Lung (tissue), 12 donors: ENCODE measurements around the gene BTG4. TPM values are rescaled to one million over a fixed set of nuclear protein-coding genes. Genes with fewer than 3 reads are reported as not detected.

Source experiments
- ATAC-seq: fragments of 200-7000 bp; cut with Tn5 transposase; one replicate; pipeline ENCODE4 v1.9.1; 2020; ENCODE audit warnings: moderate number of reproducible peaks; ENCODE audit not compliant: insufficient read depth, low FRiP score
- DNase-seq, 3 donors: peaks; one replicate each; pipeline ENCODE4 v3.0.0-alpha.2; 2013 to 2017
- H3K27ac ChIP-seq, 2 donors: one replicate each; pipeline ENCODE4 v1.5.1; 2013; ENCODE audit warnings: mild to moderate bottlenecking in 2 of 2, moderate library complexity in 2 of 2, control low read depth in 1 of 2, inconsistent platforms in 1 of 2, low read depth in 1 of 2, low read length in 1 of 2
- H3K27me3 ChIP-seq, 3 donors: one replicate each; pipeline ENCODE4 v1.5.1; 2013; ENCODE audit warnings: low read length in 2 of 3; ENCODE audit not compliant: control insufficient read depth in 3 of 3, insufficient read depth in 3 of 3
- H3K36me3 ChIP-seq, 4 donors: one replicate each; pipeline ENCODE4 v1.5.1; 2013; ENCODE audit warnings: low read length in 4 of 4, mild to moderate bottlenecking in 1 of 4, moderate library complexity in 1 of 4; ENCODE audit not compliant: control insufficient read depth in 4 of 4, insufficient read depth in 4 of 4
- H3K4me1 ChIP-seq, 5 donors: one replicate each; pipeline ENCODE4 v1.5.1; 2013; ENCODE audit warnings: low read length in 5 of 5, mild to moderate bottlenecking in 2 of 5, moderate library complexity in 1 of 5; ENCODE audit not compliant: control insufficient read depth in 5 of 5, insufficient read depth in 5 of 5
- H3K4me3 ChIP-seq: one replicate; pipeline ENCODE4 v1.5.1; 2013; ENCODE audit warnings: mild to moderate bottlenecking, control low read depth, moderate library complexity
- H3K9ac ChIP-seq, 2 donors: one replicate each; pipeline ENCODE4 v1.5.1; 2013; ENCODE audit warnings: low read length in 2 of 2, control low read depth in 1 of 2; ENCODE audit not compliant: insufficient read depth in 1 of 2
- H3K9me3 ChIP-seq, 4 donors: one replicate each; pipeline ENCODE4 v1.5.1; 2013; ENCODE audit warnings: low read length in 3 of 4, mild to moderate bottlenecking in 1 of 4, moderate library complexity in 1 of 4; ENCODE audit not compliant: control insufficient read depth in 4 of 4, insufficient read depth in 3 of 4
- CTCF ChIP-seq: IDR thresholded peaks from 2 replicates; pipeline ENCODE4 v1.5.1; 2012; ENCODE audit warnings: mild to moderate bottlenecking; ENCODE audit errors: control extremely low read depth, extremely low read depth
- WGBS, 2 donors: extraction: QIAGEN DNeasy Blood & Tissue Kit; methylation state at CpG; one replicate each; pipeline ENCODE4 v1.1.7; 2013; 5-methylcytosine and 5-hydroxymethylcytosine counted together
- polyA plus RNA-seq, 2 donors: library from polyadenylated mRNA; stranded (reverse); fragments of 200-250 nt; gene quantifications; one replicate each; pipeline ENCODE4 v1.2.1, GENCODE V29; 2013
- total RNA-seq, 2 donors: library from RNA; depleted of rRNA in 1 of 2; stranded (reverse); fragments of >200 nt in 1 of 2; gene quantifications; one replicate each; pipeline ENCODE4 v1.2.1, GENCODE V29; 2014 to 2021
- donor health status: control.
- donor health status: control.
- donor health status: Bipolar disorder and iron deficiency.
- donor health status: healthy.
- donor health status: DM: yes; HTN: yes; CAD: no.

Gene BTG4
- total and polyA plus RNA-seq, 4 donors, result 0.23 to 1.5 (median 0.52) TPM

- ATAC-seq (no peak), DNase-seq (no peak)
- Histone ChIP-seq H3K9me3 (no peaks in the 10 kb centered on the region), H3K4me3 (no peak overlapping the region), H3K27ac (no peak overlapping the region), H3K27me3 (no peaks in the 10 kb centered on the region), H3K9ac (no peak overlapping the region), H3K4me1 (no peaks in the 10 kb centered on the region), H3K36me3 (peaks cover 0 to 1% (median 0%) of the 10 kb centered on the region in 4 donors)
- TF ChIP-seq CTCF, result no peak
- WGBS, 2 donors, result 79 to 90% methylated on average over 1 of the region's 1 CpG
Observed at GRCh38 chr11:111494040-111494439, 18.1 kb downstream of the BTG4 start.

- WGBS, 2 donors, result 95 to 97% methylated on average over 1 of the region's 1 CpG
- Histone ChIP-seq H3K36me3 (peaks cover 0 to 1% (median 0%) of the 10 kb centered on the region in 4 donors), H3K9ac (no peak overlapping the region), H3K4me1 (no peaks in the 10 kb centered on the region), H3K27ac (no peak overlapping the region), H3K4me3 (no peak overlapping the region), H3K9me3 (peaks cover 0 to 2% (median 0%) of the 10 kb centered on the region in 4 donors), H3K27me3 (no peaks in the 10 kb centered on the region)
- no peak for TF ChIP-seq CTCF
- no peak for DNase-seq
- no peak for ATAC-seq
Observed at GRCh38 chr11:111490496-111490895, 21.7 kb downstream of the BTG4 start.

- TF ChIP-seq CTCF, result no peak
- H3K36me3 ChIP-seq, result no peaks in the 10 kb centered on the region
- H3K4me3 ChIP-seq, result no peak overlapping the region
- no peaks in the 10 kb centered on the region for H3K27me3 ChIP-seq
- DNase-seq, result no peak
- no peaks in the 10 kb centered on the region for H3K4me1 ChIP-seq
- H3K9me3 ChIP-seq, result peaks cover 0 to 6% (median 1%) of the 10 kb centered on the region in 4 donors
- H3K9ac ChIP-seq, result no peak overlapping the region
- H3K27ac ChIP-seq, result no peak overlapping the region
- ATAC-seq, result no peak
Observed at GRCh38 chr11:111483431-111483830, 28.8 kb downstream of the BTG4 start.

GRCh38 chr11:111479666-111480065, 32.5 kb downstream of the BTG4 start:
- H3K36me3 ChIP-seq, result no peaks in the 10 kb centered on the region
- no peak for ATAC-seq
- TF ChIP-seq CTCF, result no peak

More at GRCh38 chr11:111479666-111480065, 32.5 kb downstream of the BTG4 start:
- DNase-seq, result no peak
- Histone ChIP-seq H3K27me3 (no peaks in the 10 kb centered on the region), H3K9ac (no peak overlapping the region), H3K27ac (no peak overlapping the region), H3K4me1 (peaks cover 0 to 11% (median 0%) of the 10 kb centered on the region in 5 donors), H3K9me3 (peaks cover 0 to 4% (median 2%) of the 10 kb centered on the region in 4 donors), H3K4me3 (no peak overlapping the region)
- 84 to 86% methylated on average over 1 of the region's 1 CpG for WGBS, 2 donors
